Liver (tissue), 9 donors: Measurements from ENCODE around the gene ZNF446. TPM values are rescaled to one million over a fixed set of nuclear protein-coding genes. Genes with fewer than 3 reads are reported as not detected.
A peak's percentile ranks its signal among the peaks of the same experiment; 100 is the strongest.

Source experiments
- DNase-seq: peaks from one replicate; pipeline ENCODE4 v3.0.0-alpha.2; 2017; ENCODE audit warnings: low spot score
- H3K27ac ChIP-seq, 2 donors: one replicate each; pipeline ENCODE4 v1.7.0; 2013; ENCODE audit warnings: inconsistent platforms in 2 of 2, low read length in 2 of 2, control low read depth in 1 of 2, low read depth in 1 of 2, mild to moderate bottlenecking in 1 of 2
- H3K27me3 ChIP-seq, 4 donors: one replicate each; pipeline versions ENCODE4 v1.6.1 to v1.7.0; 2013; ENCODE audit warnings: low read length in 3 of 4, inconsistent platforms in 1 of 4, mild to moderate bottlenecking in 1 of 4, moderate library complexity in 1 of 4; ENCODE audit not compliant: control insufficient read depth in 4 of 4, insufficient read depth in 4 of 4
- H3K36me3 ChIP-seq, 4 donors: one replicate each; pipeline versions ENCODE4 v1.6.1 to v1.7.0; 2013; ENCODE audit warnings: low read length in 3 of 4, mild to moderate bottlenecking in 3 of 4, low read depth in 1 of 4, moderate library complexity in 1 of 4; ENCODE audit not compliant: control insufficient read depth in 4 of 4, insufficient read depth in 3 of 4
- H3K4me1 ChIP-seq, 4 donors: one replicate each; pipeline versions ENCODE4 v1.6.1 to v1.7.0; 2013; ENCODE audit warnings: low read length in 3 of 4, mild to moderate bottlenecking in 3 of 4, moderate library complexity in 1 of 4; ENCODE audit not compliant: control insufficient read depth in 4 of 4, insufficient read depth in 4 of 4
- H3K4me3 ChIP-seq, 3 donors: one replicate each; pipeline versions ENCODE4 v1.6.1 to v1.7.0; 2013; ENCODE audit warnings: low read length in 3 of 3, control low read depth in 1 of 3, low read depth in 1 of 3, mild to moderate bottlenecking in 1 of 3
- H3K9ac ChIP-seq, 2 donors: one replicate each; pipeline ENCODE4 v1.7.0; 2013; ENCODE audit warnings: low read length in 2 of 2, mild to moderate bottlenecking in 2 of 2, moderate library complexity in 2 of 2, control low read depth in 1 of 2, low read depth in 1 of 2
- H3K9me3 ChIP-seq, 4 donors: one replicate each; pipeline versions ENCODE4 v1.6.1 to v1.7.0; 2013; ENCODE audit warnings: low read length in 3 of 4; ENCODE audit not compliant: control insufficient read depth in 4 of 4
- ATF3 ChIP-seq: IDR thresholded peaks from 2 replicates; pipeline ENCODE4 v1.6.1; 2016; ENCODE audit warnings: antibody characterized with exemption
- CTCF ChIP-seq: fragments of 150-350 bp; IDR thresholded peaks from 2 replicates; pipeline ENCODE4 v1.5.1; 2017; ENCODE audit warnings: improper control_type of control experiment, low read depth, low read length; ENCODE audit not compliant: missing input control
- EGR1 ChIP-seq, 2 donors: IDR thresholded peaks; 2 replicates each; pipeline ENCODE4 v1.6.1; 2016 to 2018; ENCODE audit warnings: antibody characterized with exemption in 2 of 2, low read depth in 2 of 2
- FOXA1 ChIP-seq: IDR thresholded peaks from 2 replicates; pipeline ENCODE4 v1.6.1; 2016; ENCODE audit warnings: antibody characterized with exemption
- FOXA2 ChIP-seq: IDR thresholded peaks from 2 replicates; pipeline ENCODE4 v1.6.1; 2016; ENCODE audit warnings: antibody characterized with exemption
- GABPA ChIP-seq, 2 donors: IDR thresholded peaks in 1 of 2; conservative IDR thresholded peaks in 1 of 2; 2 replicates each; pipeline ENCODE4 v1.6.1; 2016; ENCODE audit warnings: antibody characterized with exemption in 2 of 2, mild to moderate bottlenecking in 1 of 2, moderate library complexity in 1 of 2
- HNF4A ChIP-seq, 2 donors: conservative IDR thresholded peaks; 2 replicates each; pipeline ENCODE4 v1.6.1; 2016; ENCODE audit warnings: antibody characterized with exemption in 2 of 2, mild to moderate bottlenecking in 2 of 2
- HNF4G ChIP-seq: IDR thresholded peaks from 2 replicates; pipeline ENCODE4 v1.6.1; 2016; ENCODE audit warnings: antibody characterized with exemption
- JUND ChIP-seq, 2 donors: IDR thresholded peaks; 2 replicates each; pipeline ENCODE4 v1.6.1; 2016; ENCODE audit warnings: antibody characterized with exemption in 2 of 2
- MAX ChIP-seq: IDR thresholded peaks from 2 replicates; pipeline ENCODE4 v1.6.1; 2016; ENCODE audit warnings: antibody characterized with exemption
- NR2F2 ChIP-seq: IDR thresholded peaks from 2 replicates; pipeline ENCODE4 v1.6.1; 2016; ENCODE audit warnings: antibody characterized with exemption
- RAD21 ChIP-seq, 2 donors: IDR thresholded peaks; 2 replicates each; pipeline ENCODE4 v1.6.1; 2016; ENCODE audit warnings: antibody characterized with exemption in 2 of 2, mild to moderate bottlenecking in 2 of 2
- REST ChIP-seq: IDR thresholded peaks from 2 replicates; pipeline ENCODE4 v1.6.1; 2016; ENCODE audit warnings: antibody characterized with exemption, mild to moderate bottlenecking
- RXRA ChIP-seq, 2 donors: IDR thresholded peaks; 2 replicates each; pipeline ENCODE4 v1.6.1; 2017 to 2018; ENCODE audit warnings: antibody characterized with exemption in 2 of 2, mild to moderate bottlenecking in 1 of 2
- SP1 ChIP-seq: IDR thresholded peaks from 2 replicates; pipeline ENCODE4 v1.6.1; 2018; ENCODE audit warnings: antibody characterized with exemption, mild to moderate bottlenecking
- TAF1 ChIP-seq: conservative IDR thresholded peaks from 2 replicates; pipeline ENCODE4 v1.6.1; 2016; ENCODE audit warnings: antibody characterized with exemption, mild to moderate bottlenecking
- YY1 ChIP-seq: IDR thresholded peaks from 2 replicates; pipeline ENCODE4 v1.6.1; 2016; ENCODE audit warnings: antibody characterized with exemption, mild to moderate bottlenecking
- ZBTB33 ChIP-seq: IDR thresholded peaks from 2 replicates; pipeline ENCODE4 v1.6.1; 2016; ENCODE audit warnings: antibody characterized with exemption
- WGBS: extraction: QIAGEN DNeasy Blood & Tissue Kit; methylation state at CpG from one replicate; pipeline ENCODE4 v1.1.7; 2013; 5-methylcytosine and 5-hydroxymethylcytosine counted together
- polyA plus RNA-seq, 2 donors: library from polyadenylated mRNA; stranded (reverse) in 1 of 2; unstranded in 1 of 2; fragments of 200-250 nt in 1 of 2; fragments of >200 nt in 1 of 2; fragmentation: Nextera tagmentation in 1 of 2; extraction: Ambion mirVana in 1 of 2; gene quantifications; one replicate each; pipeline versions ENCODE4 v1.2.1 to v1.2.3, GENCODE V29; 2013 to 2015
- total RNA-seq, 2 donors: library from RNA; depleted of rRNA; stranded (reverse); fragments of >200 nt; gene quantifications; one replicate each; pipeline ENCODE4 v1.2.3, GENCODE V29; 2014
- donor health status: healthy.
- donor health status: healthy.
- donor health status: healthy.
- donor health status: healthy.
- donor health status: healthy.

ZNF446 gene
- total and polyA plus RNA-seq, 4 donors = 2.8 to 4.8 (median 3.9) TPM

GRCh38 chr19:58519087-58519354 lies 42.9 kb downstream of the ZNF446 start (continued):
- TF ChIP-seq CTCF (peak; percentile 66), EGR1 (IDR thresholded peaks at IDR 0.05; ENCODE audit: low read depth in 2 of 2) (no peak)

- Histone ChIP-seq H3K27ac (peak within 1 kb of the TSS; percentile 95), H3K27me3 (no peaks in the 10 kb centered on the region), H3K9ac (peak within 1 kb of the TSS; percentile 61 to 72), H3K4me1 (peaks cover 4 to 39% (median 21%) of the 10 kb centered on the region in 4 donors), H3K9me3 (no peaks in the 10 kb centered on the region), H3K36me3 (peaks cover 0 to 9% (median 3%) of the 10 kb centered on the region in 4 donors), H3K4me3 (peak within 1 kb of the TSS; percentile 78 to 94 (median 88))
- TF ChIP-seq HNF4G = no peak
- peak; percentile 79 for TF ChIP-seq ZBTB33
- TF ChIP-seq FOXA1 = peak; percentile 80
- TF ChIP-seq HNF4A (conservative IDR thresholded peaks at IDR 0.05) = peak; percentile 43 to 48
- TF ChIP-seq MAX = peak; percentile 86
- TF ChIP-seq TAF1 = peak; percentile 66
- TF ChIP-seq ATF3 = no peak
- peak; percentile 27 to 66 for TF ChIP-seq EGR1 (IDR thresholded peaks at IDR 0.05; ENCODE audit: low read depth in 2 of 2)
- TF ChIP-seq RXRA (IDR thresholded peaks at IDR 0.05) = peak; percentile 55 to 73
- peak; percentile 72 for TF ChIP-seq REST
- peak; percentile 65 for TF ChIP-seq CTCF
- peak in 1 of 2 donors; percentile 25 for TF ChIP-seq JUND (IDR thresholded peaks at IDR 0.05)
- TF ChIP-seq RAD21 (IDR thresholded peaks at IDR 0.05) = peak; percentile 73 to 75
- TF ChIP-seq GABPA (IDR thresholded peaks at IDR 0.05 in 1 of 2, conservative IDR thresholded peaks at IDR 0.05 in 1 of 2) = peak; percentile 94 to 98
- peak; percentile 95 for TF ChIP-seq YY1
- TF ChIP-seq SP1 = peak; percentile 71
- no peak for TF ChIP-seq FOXA2
- TF ChIP-seq NR2F2 = peak; percentile 51
- peak; percentile 91 for DNase-seq
- WGBS = under 1% methylated on average over 87 of the region's 87 CpGs
These were observed 43.5 kb downstream of the ZNF446 start, which contains the start of gene ZBTB45 for GRCh38 chr19:58519355-58520256. TSS of gene ZBTB45 (minus strand) at chr19:58519810. CDS start at chr19:58517673, 2,137 bp downstream.
